Natural killer cell (primary cell): ENCODE results near the gene ODC1. TPM values are rescaled to one million over a fixed set of nuclear protein-coding genes. Genes with fewer than 3 reads are reported as not detected.

ENCODE experiments used
- ATAC-seq, 3 donors: fragments of 150-1000 bp in 2 of 3; fragments of 200-7000 bp in 1 of 3; cut with Tn5 transposase; 1 replicate in 1 of 3; 2 replicates in 2 of 3; pipeline ENCODE4 v1.10.0; 2021; ENCODE audit warnings: mild to moderate bottlenecking in 2 of 3, moderate library complexity in 2 of 3
- DNase-seq, 2 donors: peaks; one replicate each; pipeline versions ENCODE4 v3.0.0 to v3.0.0-alpha.2; 2013 to 2021; ENCODE audit warnings: mixed read lengths in 1 of 2
- H3K27ac ChIP-seq: one replicate; pipeline ENCODE4 v1.5.1; 2013; ENCODE audit warnings: mild to moderate bottlenecking, low read length
- H3K27me3 ChIP-seq: one replicate; pipeline ENCODE4 v1.6.1; 2013; ENCODE audit warnings: low read length; ENCODE audit not compliant: control insufficient read depth, insufficient read depth
- H3K36me3 ChIP-seq: one replicate; pipeline ENCODE4 v1.6.1; 2013; ENCODE audit warnings: low read length; ENCODE audit not compliant: control insufficient read depth, insufficient read depth
- H3K4me1 ChIP-seq: one replicate; pipeline ENCODE4 v1.6.1; 2013; ENCODE audit warnings: low read length; ENCODE audit not compliant: control insufficient read depth, insufficient read depth
- H3K4me3 ChIP-seq: one replicate; pipeline ENCODE4 v1.5.1; 2013; ENCODE audit warnings: low read length
- H3K9me3 ChIP-seq: one replicate; pipeline ENCODE4 v1.6.1; 2013; ENCODE audit warnings: low read length; ENCODE audit not compliant: control insufficient read depth, insufficient read depth
- H3K27ac Mint-ChIP-seq, 2 donors: one replicate each; pipeline ENCODE4 v1.8.0; 2022; ENCODE audit warnings: mild to moderate bottlenecking in 2 of 2, mixed read lengths in 2 of 2, moderate library complexity in 1 of 2
- H3K27me3 Mint-ChIP-seq, 2 donors: one replicate each; pipeline ENCODE4 v1.8.0; 2022; ENCODE audit warnings: low read depth in 2 of 2, mixed read lengths in 2 of 2
- H3K36me3 Mint-ChIP-seq: one replicate; pipeline ENCODE4 v1.8.0; 2022; ENCODE audit warnings: mixed read lengths
- H3K4me1 Mint-ChIP-seq, 2 donors: one replicate each; pipeline ENCODE4 v1.8.0; 2022; ENCODE audit warnings: mixed read lengths in 2 of 2
- H3K4me3 Mint-ChIP-seq: one replicate; pipeline ENCODE4 v1.8.0; 2022; ENCODE audit warnings: mild to moderate bottlenecking, moderate library complexity, mixed read lengths
- H3K9me3 Mint-ChIP-seq, 2 donors: one replicate each; pipeline ENCODE4 v1.8.0; 2022; ENCODE audit warnings: mixed read lengths in 2 of 2
- CTCF ChIP-seq: fragments of 200-600 bp; IDR thresholded peaks from one replicate; pipeline ENCODE4 v1.8.0; 2022; ENCODE audit warnings: antibody characterized with exemption
- WGBS: methylation state at CpG from one replicate; pipeline ENCODE4 v1.1.7; 2013; ENCODE audit warnings: missing lambda C conversion rate; ENCODE audit not compliant: insufficient coverage; 5-methylcytosine and 5-hydroxymethylcytosine counted together
- intact Hi-C: fragments of 100-400 bp; cut with micrococcal nuclease; formaldehyde crosslinking; loops from one replicate; pipeline ENCODE4 v1.14.2; 2022
- total RNA-seq, 4 donors: library from RNA; stranded (reverse); fragments of 120-200 nt in 1 of 4; gene quantifications; one replicate each; pipeline versions ENCODE4 v1.2.3 to v1.2.4, GENCODE V29; 2013 to 2022

The ODC1 gene
- total RNA-seq, 3 donors from 2014 or later (not counting 1 experiment from before 2014, with no cell fraction given), result 38.7 to 85.4 (median 43.8) TPM

GRCh38 chr2:10434886-10435819, 13.0 kb downstream of the ODC1 start:
- H3K4me3 ChIP-seq, result no peak overlapping the region
- H3K4me1 Mint-ChIP-seq, result peaks cover 6 to 21% of the 10 kb centered on the region in 2 donors
- H3K36me3 Mint-ChIP-seq, result no peaks in the 10 kb centered on the region
- intact Hi-C loops, result loop anchor here (1.0 to 10.0 kb wide), 3 partner anchors 311 to 620 kb away; no protein-coding TSS in a partner anchor
- DNase-seq (peak; percentile 72 to 87), ATAC-seq (peak; percentile 83 to 88 (median 85))
- peaks cover 17% of the 10 kb centered on the region for H3K4me1 ChIP-seq
- no peaks in the 10 kb centered on the region for H3K9me3 ChIP-seq
- no peaks in the 10 kb centered on the region for H3K27me3 ChIP-seq
- WGBS, result 38% methylated on average over 28 of the region's 28 CpGs
- no peak overlapping the region for H3K27ac ChIP-seq
- peak; percentile 85 for TF ChIP-seq CTCF
- no peak overlapping the region for H3K4me3 Mint-ChIP-seq
- H3K27ac Mint-ChIP-seq, result no peak overlapping the region
- H3K36me3 ChIP-seq, result peaks cover 10% of the 10 kb centered on the region
- H3K27me3 Mint-ChIP-seq, result peaks cover 8 to 22% of the 10 kb centered on the region in 2 donors
- no peaks in the 10 kb centered on the region for H3K9me3 Mint-ChIP-seq

- H3K4me1 Mint-ChIP-seq, result peaks cover 6 to 21% of the 10 kb centered on the region in 2 donors
- TF ChIP-seq CTCF, result no peak
- Histone ChIP-seq H3K27me3 (no peaks in the 10 kb centered on the region), H3K4me1 (peaks cover 17% of the 10 kb centered on the region), H3K36me3 (peaks cover under 1% of the 10 kb centered on the region), H3K9me3 (no peaks in the 10 kb centered on the region), H3K4me3 (no peak overlapping the region), H3K27ac (no peak overlapping the region)
- peak overlapping the region in 1 of 2 donors; percentile 24 for H3K27ac Mint-ChIP-seq
- H3K4me3 Mint-ChIP-seq, result no peak overlapping the region
- 89% methylated on average over 19 of the region's 19 CpGs for WGBS
- DNase-seq (no peak), ATAC-seq (no peak)
- intact Hi-C loops, result loop anchor here (10.0 kb wide), 1 partner anchor 619 kb away; no protein-coding TSS in a partner anchor
- H3K27me3 Mint-ChIP-seq, result peaks cover 8 to 22% of the 10 kb centered on the region in 2 donors
- no peaks in the 10 kb centered on the region for H3K9me3 Mint-ChIP-seq
- no peaks in the 10 kb centered on the region for H3K36me3 Mint-ChIP-seq
Observed at GRCh38 chr2:10433947-10434885, 13.9 kb downstream of the ODC1 start.

GRCh38 chr2:10433264-10433946, 14.7 kb downstream of the ODC1 start:
- peaks cover 6 to 21% of the 10 kb centered on the region in 2 donors for H3K4me1 Mint-ChIP-seq
- intact Hi-C loops, result loop anchor here (10.0 kb wide), 1 partner anchor 619 kb away; no protein-coding TSS in a partner anchor
- peaks cover 17% of the 10 kb centered on the region for H3K4me1 ChIP-seq
- no peaks in the 10 kb centered on the region for H3K36me3 ChIP-seq
- no peak for DNase-seq
- H3K9me3 ChIP-seq, result no peaks in the 10 kb centered on the region
- H3K36me3 Mint-ChIP-seq, result no peaks in the 10 kb centered on the region
- 86% methylated on average over 10 of the region's 10 CpGs for WGBS
- ATAC-seq, result no peak
- TF ChIP-seq CTCF, result no peak
- no peaks in the 10 kb centered on the region for H3K27me3 ChIP-seq
- H3K27ac ChIP-seq, result no peak overlapping the region
- peak overlapping the region in 1 of 2 donors; percentile 0 for H3K27ac Mint-ChIP-seq
- no peak overlapping the region for H3K4me3 Mint-ChIP-seq
- no peak overlapping the region for H3K4me3 ChIP-seq
- peaks cover 8 to 22% of the 10 kb centered on the region in 2 donors for H3K27me3 Mint-ChIP-seq
- no peaks in the 10 kb centered on the region for H3K9me3 Mint-ChIP-seq
